HCT116 (cell line): ENCODE data around the gene SH3TC1. TPM values are rescaled to one million over a fixed set of nuclear protein-coding genes. Genes with fewer than 3 reads are reported as not detected.

Experiments
- ATAC-seq: fragments of 200-7000 bp; cut with Tn5 transposase; 2 replicates; pipeline ENCODE4 v1.9.1; 2020; ENCODE audit warnings: mild to moderate bottlenecking, moderate library complexity
- BruUV-seq: library from RNA; stranded (reverse); fragments of 400-500 nt; replicated peaks from 2 replicates; lab custom pipeline; 2021; lab: Mats Ljungman, UMichigan
- CTCF ChIA-PET: fragments of 300-600 bp; sonication (Branson Sonifier 250); formaldehyde crosslinking; loops from one replicate; lab custom pipeline; 2021; ENCODE audit warnings: antibody characterized with exemption; lab: Charles Lee
- POLR2A ChIA-PET: fragments of 300-600, 350-600 bp; sonication (Branson Sonifier 250); formaldehyde crosslinking; loops from one replicate; lab custom pipeline; 2021; ENCODE audit warnings: antibody characterized with exemption; lab: Charles Lee
- RAD21 ChIA-PET, 2 experiments: fragments of 300-600 bp; sonication (Branson Sonifier 250); formaldehyde crosslinking; loops; one replicate each; lab custom pipeline; 2023; ENCODE audit warnings: low total read pairs in 2 of 2; ENCODE audit not compliant: uncharacterized antibody in 2 of 2, unreplicated experiment in 2 of 2, low non-redundant PET in 1 of 2; lab: Charles Lee
- DNase-seq: peaks from one replicate; pipeline ENCODE4 v3.0.0-alpha.2; 2010; ENCODE audit warnings: low read depth, low spot score
- H2AFZ ChIP-seq: fragments of 200-600 bp; shearing (Covaris generic), sonication (generic); 2 replicates; pipeline ENCODE4 v1.6.1; 2017; ENCODE audit warnings: low read depth, mixed run types, mixed read lengths, antibody characterized with exemption, low read length; ENCODE audit not compliant: poor library complexity, severe bottlenecking
- H3K27ac ChIP-seq: 2 replicates; pipeline ENCODE4 v1.5.1; 2012; ENCODE audit warnings: low read depth, low read length
- H3K27me3 ChIP-seq: fragments of 200-600 bp; sonication (generic); 2 replicates; pipeline ENCODE4 v1.6.1; 2016; ENCODE audit warnings: mixed run types, low read length, mixed read lengths; ENCODE audit not compliant: insufficient read depth
- H3K36me3 ChIP-seq, 2 experiments: fragments of 200-500 bp in 1 of 2; fragments of 200-600 bp in 1 of 2; sonication (Bioruptor generic) in 1 of 2; sonication (generic) in 1 of 2; 2 replicates each; pipeline versions ENCODE4 v1.5.1 to v1.6.1; 2014 to 2016; ENCODE audit warnings: low read length in 2 of 2, inconsistent platforms in 1 of 2, mixed read lengths in 1 of 2, mixed run types in 1 of 2; ENCODE audit not compliant: insufficient read depth in 2 of 2, control insufficient read depth in 1 of 2
- H3K4me1 ChIP-seq, 2 experiments: fragments of 200-600 bp in 1 of 2; sonication (generic) in 1 of 2; 2 replicates each; pipeline versions ENCODE4 v1.5.1 to v1.6.1; 2012 to 2017; ENCODE audit warnings: low read length in 2 of 2, inconsistent platforms in 1 of 2, mild to moderate bottlenecking in 1 of 2, mixed read lengths in 1 of 2, mixed run types in 1 of 2, moderate library complexity in 1 of 2; ENCODE audit not compliant: insufficient read depth in 2 of 2, control insufficient read depth in 1 of 2
- H3K4me2 ChIP-seq: fragments of 200-600 bp; sonication (generic); 2 replicates; pipeline ENCODE4 v1.6.1; 2017; ENCODE audit warnings: mixed run types, low read length, mixed read lengths
- H3K4me3 ChIP-seq, 2 experiments: fragments of 200-600 bp in 1 of 2; sonication (generic) in 1 of 2; replicated peaks in 1 of 2; 2 replicates each; pipeline ENCODE4 v1.5.1; 2011 to 2016; ENCODE audit warnings: low read length in 2 of 2, control low read depth in 1 of 2, low read depth in 1 of 2, mild to moderate bottlenecking in 1 of 2, mixed read lengths in 1 of 2, mixed run types in 1 of 2
- H3K79me2 ChIP-seq: fragments of 200-600 bp; sonication (generic); 2 replicates; pipeline ENCODE4 v1.6.1; 2017; ENCODE audit warnings: mild to moderate bottlenecking, mixed run types, low read length, moderate library complexity, mixed read lengths; ENCODE audit not compliant: insufficient read depth
- H3K9ac ChIP-seq: fragments of 200-600 bp; sonication (generic); 2 replicates; pipeline ENCODE4 v1.6.1; 2016; ENCODE audit warnings: low read length, mixed read lengths
- H3K9me2 ChIP-seq: fragments of 200-600 bp; sonication (generic), shearing (Covaris generic); 2 replicates; pipeline ENCODE4 v1.6.1; 2017; ENCODE audit warnings: mixed run types, mild to moderate bottlenecking, moderate library complexity; ENCODE audit not compliant: insufficient read depth
- H3K9me3 ChIP-seq, 2 experiments: fragments of 200-500 bp in 1 of 2; fragments of 200-600 bp in 1 of 2; sonication (Bioruptor generic) in 1 of 2; sonication (generic) in 1 of 2; 2 replicates each; pipeline ENCODE4 v1.6.1; 2014 to 2017; ENCODE audit warnings: low read length in 2 of 2, mixed read lengths in 2 of 2, inconsistent platforms in 1 of 2, low read depth in 1 of 2, mild to moderate bottlenecking in 1 of 2, mixed run types in 1 of 2, moderate library complexity in 1 of 2; ENCODE audit not compliant: control insufficient read depth in 1 of 2, insufficient read depth in 1 of 2
- H4K20me1 ChIP-seq: fragments of 200-600 bp; sonication (generic), shearing (Covaris generic); 2 replicates; pipeline ENCODE4 v1.6.1; 2017; ENCODE audit warnings: mixed run types, mild to moderate bottlenecking, moderate library complexity; ENCODE audit not compliant: insufficient read depth
- CBX3 ChIP-seq: IDR thresholded peaks from 2 replicates; pipeline ENCODE4 v1.6.1; 2012; ENCODE audit warnings: low read depth
- CEBPB ChIP-seq: IDR thresholded peaks from 2 replicates; pipeline ENCODE4 v1.6.1; 2012; ENCODE audit warnings: low read depth
- EGR1 ChIP-seq: IDR thresholded peaks from 2 replicates; pipeline ENCODE4 v1.6.1; 2012; ENCODE audit warnings: low read depth
- ELF1 ChIP-seq: IDR thresholded peaks from 2 replicates; pipeline ENCODE4 v1.6.1; 2012; ENCODE audit warnings: low read depth, borderline replicate concordance
- EZH2 ChIP-seq: fragments of 200-600 bp; sonication (generic); IDR thresholded peaks from 2 replicates; pipeline ENCODE4 v1.6.1; 2017; ENCODE audit warnings: antibody characterized with exemption, mixed run types
- FOSL1 ChIP-seq: IDR thresholded peaks from 2 replicates; pipeline ENCODE4 v1.6.1; 2012; ENCODE audit warnings: low read depth
- JUND ChIP-seq: IDR thresholded peaks from 2 replicates; pipeline ENCODE4 v1.6.1; 2012
- REST ChIP-seq: IDR thresholded peaks from 2 replicates; pipeline ENCODE4 v1.6.1; 2012; ENCODE audit warnings: low read depth
- SP1 ChIP-seq: IDR thresholded peaks from 2 replicates; pipeline ENCODE4 v1.6.1; 2012; ENCODE audit warnings: low read depth
- TCF7L2 ChIP-seq: IDR thresholded peaks from 2 replicates; pipeline ENCODE4 v1.7.0; 2011; ENCODE audit warnings: borderline replicate concordance, inconsistent platforms; ENCODE audit not compliant: insufficient read depth, insufficient read length; ENCODE audit errors: extremely low read depth
- YY1 ChIP-seq: IDR thresholded peaks from 2 replicates; pipeline ENCODE4 v1.6.1; 2011; ENCODE audit warnings: low read length, low read depth, moderate library complexity, mild to moderate bottlenecking; ENCODE audit not compliant: insufficient replicate concordance; ENCODE audit errors: extremely low read depth
- ZBTB33 ChIP-seq: IDR thresholded peaks from 2 replicates; pipeline ENCODE4 v1.6.1; 2011; ENCODE audit warnings: mild to moderate bottlenecking, low read length, moderate library complexity; ENCODE audit not compliant: insufficient replicate concordance; ENCODE audit errors: extremely low read depth
- ZFX ChIP-seq: fragments of 450-650 bp; IDR thresholded peaks from 2 replicates; pipeline ENCODE4 v1.6.1; 2017
- ZNF274 ChIP-seq: fragments of 200-500 bp; sonication (Bioruptor generic); IDR thresholded peaks from 2 replicates; pipeline ENCODE4 v1.6.1; 2014; ENCODE audit warnings: mild to moderate bottlenecking, low read depth, low read length, inconsistent platforms
- intact Hi-C: fragments of 100-400 bp; cut with micrococcal nuclease; formaldehyde crosslinking; loops from 2 replicates; pipeline ENCODE4 v1.10.0; 2022
- total RNA-seq: library from RNA; stranded (reverse); gene quantifications from one replicate; pipeline ENCODE4 v1.2.1, GENCODE V29; 2021; ENCODE audit not compliant: unreplicated experiment
- TF ChIP-seq, protein P1 (sequence below): IDR thresholded peaks from 2 replicates; pipeline ENCODE4 v1.6.1; 2012

SH3TC1 gene
- total RNA-seq, 1 experiment from 2014 or later, result 12.5 TPM

DNA sequence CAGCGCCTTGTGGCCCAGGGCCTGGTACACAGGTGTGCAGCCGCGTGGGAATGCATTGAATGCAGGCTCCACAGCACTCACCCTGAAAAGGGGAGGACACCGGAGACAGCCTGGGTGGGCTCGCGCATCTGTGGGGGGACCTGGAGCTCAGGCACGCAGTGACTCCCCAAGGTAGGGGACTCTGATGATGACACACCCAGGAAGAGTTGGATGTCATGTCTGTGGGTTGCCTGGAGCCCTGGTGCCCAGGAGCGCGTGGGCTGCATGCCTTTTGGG is 37.8 kb downstream of the SH3TC1 start:
- H4K20me1 ChIP-seq, result no peaks in the 10 kb centered on the region
- H2AFZ ChIP-seq, result no peak overlapping the region
- no peak overlapping the region for H3K4me3 ChIP-seq
- H3K4me1 ChIP-seq, result no peaks in the 10 kb centered on the region
- BruUV-seq, result no TSS peak
- no peaks in the 10 kb centered on the region for H3K36me3 ChIP-seq
- CTCF ChIA-PET, result interaction anchor here (1.7 kb wide), 1 partner anchor 60 kb away, joined by 5 read pairs; no protein-coding TSS in a partner anchor
- H3K9me3 ChIP-seq, result no peaks in the 10 kb centered on the region
- no peaks in the 10 kb centered on the region for H3K9me2 ChIP-seq
- H3K9ac ChIP-seq, result no peak overlapping the region
- H3K27ac ChIP-seq, result no peak overlapping the region
- H3K4me2 ChIP-seq, result no peak overlapping the region
- ATAC-seq (no peak), DNase-seq (no peak)
- H3K79me2 ChIP-seq, result no peaks in the 10 kb centered on the region
- TF ChIP-seq EZH2, result no peak
- no peak for TF ChIP-seq JUND
- TF ChIP-seq FOSL1, result no peak
- no peak for TF ChIP-seq ZFX
- TF ChIP-seq REST, result no peak
- no peak for TF ChIP-seq CEBPB
- TF ChIP-seq, all 23 proteins: peak for 0
- ChIA-PET POLR2A (no interaction called here), RAD21 (no interaction called here)
- intact Hi-C loops, result no loop called here
- no peaks in the 10 kb centered on the region for H3K27me3 ChIP-seq

- intact Hi-C loops, result no loop called here
- Histone ChIP-seq H2AFZ (no peak overlapping the region), H3K9ac (no peak overlapping the region), H3K9me3 (no peaks in the 10 kb centered on the region), H3K36me3 (no peaks in the 10 kb centered on the region), H3K27ac (no peak overlapping the region), H3K27me3 (no peaks in the 10 kb centered on the region), H3K79me2 (no peaks in the 10 kb centered on the region), H3K4me3 (no peak overlapping the region), H3K9me2 (no peaks in the 10 kb centered on the region), H3K4me2 (no peak overlapping the region), H3K4me1 (peaks cover 2% of the 10 kb centered on the region in 2 experiments; a peak in 2 of 4 replicates), H4K20me1 (no peaks in the 10 kb centered on the region)
- no TSS peak for BruUV-seq
- CTCF ChIA-PET, result interaction anchor here (1.5 kb wide), 1 partner anchor 61 kb away, joined by 6 read pairs; no protein-coding TSS in a partner anchor
- POLR2A ChIA-PET, result no interaction called here
- RAD21 ChIA-PET, result no interaction called here
- no peak for ATAC-seq
- no peak for DNase-seq
- TF ChIP-seq EZH2, result no peak
- no peak for TF ChIP-seq TCF7L2
- TF ChIP-seq EGR1, result no peak
- TF ChIP-seq CBX3, result no peak
- TF ChIP-seq SP1, result no peak
- TF ChIP-seq ZBTB33, result no peak
- no peak for TF ChIP-seq ZNF274
- no peak for TF ChIP-seq ELF1
- TF ChIP-seq, protein P1, sequence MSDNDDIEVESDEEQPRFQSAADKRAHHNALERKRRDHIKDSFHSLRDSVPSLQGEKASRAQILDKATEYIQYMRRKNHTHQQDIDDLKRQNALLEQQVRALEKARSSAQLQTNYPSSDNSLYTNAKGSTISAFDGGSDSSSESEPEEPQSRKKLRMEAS, result no peak
- no peak for TF ChIP-seq YY1
- no peak for TF ChIP-seq JUND
These were observed 38.3 kb downstream of the SH3TC1 start for GRCh38 chr4:8237256-8237989.
